ENCODE measurements around the gene STK32B.

DNA sequence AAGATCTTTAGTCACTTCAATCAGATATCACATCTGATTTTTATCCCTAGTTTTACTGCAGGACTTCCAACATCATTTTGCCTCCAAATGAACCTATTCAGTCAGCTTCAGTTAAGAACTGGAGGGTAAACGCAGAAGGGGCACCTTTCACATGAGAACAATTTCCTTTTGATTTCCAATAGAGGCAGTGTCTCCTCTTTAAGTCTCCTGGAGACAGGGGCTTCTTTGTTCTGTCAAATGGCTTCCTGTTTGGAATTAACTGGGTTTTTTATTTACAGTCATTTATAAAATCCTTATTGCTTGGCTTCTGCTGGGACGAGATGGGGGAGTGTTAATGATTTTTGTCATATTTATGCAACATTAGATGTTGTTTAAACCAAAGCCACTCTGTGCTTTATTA, 164.0 kb downstream of the STK32B start:
- TF ChIP-seq, protein P1, sequence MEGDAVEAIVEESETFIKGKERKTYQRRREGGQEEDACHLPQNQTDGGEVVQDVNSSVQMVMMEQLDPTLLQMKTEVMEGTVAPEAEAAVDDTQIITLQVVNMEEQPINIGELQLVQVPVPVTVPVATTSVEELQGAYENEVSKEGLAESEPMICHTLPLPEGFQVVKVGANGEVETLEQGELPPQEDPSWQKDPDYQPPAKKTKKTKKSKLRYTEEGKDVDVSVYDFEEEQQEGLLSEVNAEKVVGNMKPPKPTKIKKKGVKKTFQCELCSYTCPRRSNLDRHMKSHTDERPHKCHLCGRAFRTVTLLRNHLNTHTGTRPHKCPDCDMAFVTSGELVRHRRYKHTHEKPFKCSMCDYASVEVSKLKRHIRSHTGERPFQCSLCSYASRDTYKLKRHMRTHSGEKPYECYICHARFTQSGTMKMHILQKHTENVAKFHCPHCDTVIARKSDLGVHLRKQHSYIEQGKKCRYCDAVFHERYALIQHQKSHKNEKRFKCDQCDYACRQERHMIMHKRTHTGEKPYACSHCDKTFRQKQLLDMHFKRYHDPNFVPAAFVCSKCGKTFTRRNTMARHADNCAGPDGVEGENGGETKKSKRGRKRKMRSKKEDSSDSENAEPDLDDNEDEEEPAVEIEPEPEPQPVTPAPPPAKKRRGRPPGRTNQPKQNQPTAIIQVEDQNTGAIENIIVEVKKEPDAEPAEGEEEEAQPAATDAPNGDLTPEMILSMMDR (IDR thresholded peaks at IDR 0.05): no peak
- TF ChIP-seq EP300 (IDR thresholded peaks at IDR 0.05) (no peak), POLR2A (IDR thresholded peaks at IDR 0.05) (no peak)
